OCI-LY1 (cell line): ENCODE results near the gene RPP25L.
A peak's percentile ranks its signal among the peaks of the same experiment; 100 is the strongest.

Experiments
- H2AFZ ChIP-seq: fragments of 200-600 bp; sonication (generic), shearing (Covaris generic); 2 replicates; pipeline ENCODE4 v1.6.0; 2014; ENCODE audit warnings: antibody characterized with exemption, mild to moderate bottlenecking, low read length
- H3F3A ChIP-seq: fragments of 200-600 bp; sonication (generic), shearing (Covaris generic); 2 replicates; pipeline ENCODE4 v1.6.0; 2014; ENCODE audit warnings: mild to moderate bottlenecking, antibody characterized with exemption, low read length, moderate library complexity; ENCODE audit not compliant: insufficient read depth
- H3K27ac ChIP-seq: fragments of 200-600 bp; sonication (generic); 2 replicates; pipeline ENCODE4 v1.5.1; 2014; ENCODE audit warnings: low read length, mixed run types, mild to moderate bottlenecking, low read depth; ENCODE audit not compliant: poor library complexity, severe bottlenecking
- H3K27me3 ChIP-seq: fragments of 200-600 bp; sonication (generic); 2 replicates; pipeline ENCODE4 v1.6.0; 2014; ENCODE audit warnings: antibody characterized with exemption, mild to moderate bottlenecking, low read length, moderate library complexity; ENCODE audit not compliant: insufficient read depth
- H3K36me3 ChIP-seq: fragments of 200-600 bp; sonication (generic); 2 replicates; pipeline ENCODE4 v1.6.1; 2014; ENCODE audit warnings: mild to moderate bottlenecking, antibody characterized with exemption, low read length, moderate library complexity, mixed read lengths; ENCODE audit not compliant: insufficient read depth
- H3K4me1 ChIP-seq: fragments of 200-600 bp; sonication (generic); 2 replicates; pipeline ENCODE4 v1.5.1; 2014; ENCODE audit warnings: mild to moderate bottlenecking, low read length, moderate library complexity; ENCODE audit not compliant: insufficient read depth, severe bottlenecking
- H3K4me2 ChIP-seq: fragments of 200-600 bp; sonication (generic), shearing (Covaris generic); 2 replicates; pipeline ENCODE4 v1.6.1; 2014; ENCODE audit warnings: low read length
- H3K4me3 ChIP-seq: fragments of 200-600 bp; sonication (generic); 2 replicates; pipeline ENCODE4 v1.5.1; 2014; ENCODE audit warnings: low read length, low read depth, mild to moderate bottlenecking, mixed read lengths; ENCODE audit not compliant: poor library complexity, severe bottlenecking
- H3K79me2 ChIP-seq: fragments of 200-600 bp; shearing (Covaris generic); 2 replicates; pipeline ENCODE4 v1.6.1; 2016; ENCODE audit warnings: mixed run types, low read length, mixed read lengths; ENCODE audit not compliant: insufficient read depth
- H3K9ac ChIP-seq: fragments of 200-600 bp; sonication (generic), shearing (Covaris generic); 2 replicates; pipeline ENCODE4 v1.6.1; 2014; ENCODE audit warnings: mild to moderate bottlenecking, low read length, mixed read lengths
- H3K9me2 ChIP-seq: fragments of 200-600 bp; sonication (generic), shearing (Covaris generic); 2 replicates; pipeline ENCODE4 v1.6.1; 2014; ENCODE audit warnings: low read depth, mild to moderate bottlenecking, low read length, mixed read lengths
- H3K9me3 ChIP-seq: fragments of 200-600 bp; shearing (Covaris generic); 2 replicates; pipeline ENCODE4 v1.6.1; 2014; ENCODE audit warnings: low read length, mixed read lengths
- H4K20me1 ChIP-seq: fragments of 200-600 bp; sonication (generic), shearing (Covaris generic); 2 replicates; pipeline ENCODE4 v1.6.0; 2016; ENCODE audit warnings: mild to moderate bottlenecking, low read length; ENCODE audit not compliant: insufficient read depth
- CTCF ChIP-seq: fragments of 200-600 bp; sonication (generic), shearing (Covaris generic); IDR thresholded peaks from 2 replicates; pipeline ENCODE4 v1.5.1; 2017; ENCODE audit warnings: mild to moderate bottlenecking, antibody characterized with exemption, low read length, moderate library complexity, mixed read lengths
- EZH2 ChIP-seq: fragments of 200-600 bp; sonication (generic), shearing (Covaris generic); IDR thresholded peaks from 2 replicates; pipeline ENCODE4 v1.8.0; 2017; ENCODE audit warnings: borderline replicate concordance, mixed run types, mild to moderate bottlenecking, antibody characterized with exemption, low read length, moderate library complexity, mixed read lengths

RPP25L gene

GRCh38 chr9:34603610-34604231 lies 8.2 kb downstream of the RPP25L start:
- Histone ChIP-seq H3K79me2 (no peaks in the 10 kb centered on the region), H3K27me3 (no peaks in the 10 kb centered on the region), H4K20me1 (no peaks in the 10 kb centered on the region), H3K4me2 (no peak overlapping the region), H3K9ac (no peak overlapping the region), H3K4me1 (no peaks in the 10 kb centered on the region), H3K27ac (no peak overlapping the region), H3K9me3 (no peaks in the 10 kb centered on the region), H3F3A (no peaks in the 10 kb centered on the region), H3K36me3 (no peaks in the 10 kb centered on the region), H3K4me3 (no peak overlapping the region), H2AFZ (no peak overlapping the region), H3K9me2 (no peaks in the 10 kb centered on the region)
- TF ChIP-seq CTCF, result peak; percentile 93
- TF ChIP-seq EZH2, result no peak

- Histone ChIP-seq H3K9ac (no peak overlapping the region), H3K4me3 (no peak overlapping the region), H3K9me3 (no peaks in the 10 kb centered on the region), H3F3A (no peaks in the 10 kb centered on the region), H3K79me2 (no peaks in the 10 kb centered on the region), H3K27me3 (no peaks in the 10 kb centered on the region), H3K27ac (no peak overlapping the region), H3K36me3 (no peaks in the 10 kb centered on the region), H4K20me1 (no peaks in the 10 kb centered on the region), H3K4me2 (no peak overlapping the region), H2AFZ (no peak overlapping the region), H3K9me2 (no peaks in the 10 kb centered on the region), H3K4me1 (no peaks in the 10 kb centered on the region)
- TF ChIP-seq EZH2 (no peak), CTCF (no peak)
Observed at GRCh38 chr9:34601937-34602573, 9.8 kb downstream of the RPP25L start.

GRCh38 chr9:34600908-34601307 lies 11.0 kb downstream of the RPP25L start:
- H3K9me2 ChIP-seq, result no peaks in the 10 kb centered on the region
- no peaks in the 10 kb centered on the region for H3F3A ChIP-seq
- H3K36me3 ChIP-seq, result no peaks in the 10 kb centered on the region
- TF ChIP-seq CTCF (no peak), EZH2 (no peak)
- H3K4me3 ChIP-seq, result no peak overlapping the region
- H3K27ac ChIP-seq, result no peak overlapping the region
- no peak overlapping the region for H2AFZ ChIP-seq
- H3K79me2 ChIP-seq, result no peaks in the 10 kb centered on the region
- no peaks in the 10 kb centered on the region for H4K20me1 ChIP-seq
- no peaks in the 10 kb centered on the region for H3K27me3 ChIP-seq
- H3K9me3 ChIP-seq, result no peaks in the 10 kb centered on the region
- no peak overlapping the region for H3K4me2 ChIP-seq
- no peaks in the 10 kb centered on the region for H3K4me1 ChIP-seq
- H3K9ac ChIP-seq, result no peak overlapping the region
